Neutrophil (primary cell): Measurements from ENCODE around the gene PLEKHM3.

Experiments used
- H3K27ac ChIP-seq: fragments of 200-600 bp; sonication (generic); 2 replicates; pipeline ENCODE4 v1.5.1; 2016; ENCODE audit warnings: mild to moderate bottlenecking, moderate library complexity
- H3K27me3 ChIP-seq: fragments of 200-600 bp; sonication (generic); 2 replicates; pipeline ENCODE4 v1.6.0; 2016; ENCODE audit warnings: mild to moderate bottlenecking
- H3K36me3 ChIP-seq: fragments of 200-600 bp; sonication (generic); 2 replicates; pipeline ENCODE4 v1.5.1; 2017
- H3K4me1 ChIP-seq, 2 experiments: fragments of 200-600 bp in 1 of 2; sonication (generic) in 1 of 2; 1 replicate in 1 of 2; 2 replicates in 1 of 2; pipeline versions ENCODE4 v1.5.1 to v1.6.1; 2013 to 2016; ENCODE audit warnings: low read depth in 1 of 2, low read length in 1 of 2, mild to moderate bottlenecking in 1 of 2, moderate library complexity in 1 of 2; ENCODE audit not compliant: control insufficient read depth in 1 of 2, insufficient read depth in 1 of 2
- H3K4me3 ChIP-seq, 2 experiments: fragments of 200-600 bp in 1 of 2; sonication (generic) in 1 of 2; 1 replicate in 1 of 2; 2 replicates in 1 of 2; pipeline ENCODE4 v1.5.1; 2013 to 2016; ENCODE audit warnings: low read depth in 1 of 2, low read length in 1 of 2, mild to moderate bottlenecking in 1 of 2, moderate library complexity in 1 of 2
- H3K9me3 ChIP-seq: fragments of 200-600 bp; sonication (generic); 2 replicates; pipeline ENCODE4 v1.5.1; 2016
- TF ChIP-seq, protein P1 (sequence below): fragments of 200-600 bp; sonication (generic); IDR thresholded peaks from 2 replicates; pipeline ENCODE4 v1.5.1; 2016; ENCODE audit warnings: antibody characterized with exemption

PLEKHM3 gene

DNA sequence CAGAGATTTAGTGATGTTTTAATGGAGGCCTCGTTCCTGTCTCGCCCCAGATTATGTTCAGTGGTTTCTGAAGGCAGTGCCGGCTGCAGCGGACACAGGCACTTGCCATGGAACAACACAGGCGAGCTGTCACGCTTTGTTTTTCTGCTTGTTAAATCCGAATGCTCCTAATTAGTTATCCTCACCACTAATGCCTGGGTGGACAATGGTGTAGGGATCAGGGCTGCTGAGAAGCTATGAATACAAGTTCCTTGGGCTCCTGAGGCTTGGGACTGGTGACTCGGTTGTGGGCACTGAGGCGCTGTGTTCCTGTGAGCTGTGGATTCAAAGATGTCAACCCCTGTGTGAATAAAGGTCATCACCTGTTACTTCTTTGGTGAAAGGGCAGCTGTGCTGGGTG is 123.5 kb downstream of the PLEKHM3 start:
- Histone ChIP-seq H3K27me3 (no peaks in the 10 kb centered on the region), H3K27ac (no peak overlapping the region), H3K9me3 (no peaks in the 10 kb centered on the region), H3K36me3 (peaks cover 40% of the 10 kb centered on the region), H3K4me3 (no peak overlapping the region), H3K4me1 (no peaks in the 10 kb centered on the region)
- TF ChIP-seq, protein P1, sequence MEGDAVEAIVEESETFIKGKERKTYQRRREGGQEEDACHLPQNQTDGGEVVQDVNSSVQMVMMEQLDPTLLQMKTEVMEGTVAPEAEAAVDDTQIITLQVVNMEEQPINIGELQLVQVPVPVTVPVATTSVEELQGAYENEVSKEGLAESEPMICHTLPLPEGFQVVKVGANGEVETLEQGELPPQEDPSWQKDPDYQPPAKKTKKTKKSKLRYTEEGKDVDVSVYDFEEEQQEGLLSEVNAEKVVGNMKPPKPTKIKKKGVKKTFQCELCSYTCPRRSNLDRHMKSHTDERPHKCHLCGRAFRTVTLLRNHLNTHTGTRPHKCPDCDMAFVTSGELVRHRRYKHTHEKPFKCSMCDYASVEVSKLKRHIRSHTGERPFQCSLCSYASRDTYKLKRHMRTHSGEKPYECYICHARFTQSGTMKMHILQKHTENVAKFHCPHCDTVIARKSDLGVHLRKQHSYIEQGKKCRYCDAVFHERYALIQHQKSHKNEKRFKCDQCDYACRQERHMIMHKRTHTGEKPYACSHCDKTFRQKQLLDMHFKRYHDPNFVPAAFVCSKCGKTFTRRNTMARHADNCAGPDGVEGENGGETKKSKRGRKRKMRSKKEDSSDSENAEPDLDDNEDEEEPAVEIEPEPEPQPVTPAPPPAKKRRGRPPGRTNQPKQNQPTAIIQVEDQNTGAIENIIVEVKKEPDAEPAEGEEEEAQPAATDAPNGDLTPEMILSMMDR: no peak

GRCh38 chr2:207901401-207901800 is 123.9 kb downstream of the PLEKHM3 start:
- H3K27ac ChIP-seq: no peak overlapping the region
- TF ChIP-seq, protein P1: no peak
- H3K36me3 ChIP-seq: peaks cover 40% of the 10 kb centered on the region
- no peak overlapping the region for H3K4me3 ChIP-seq
- no peaks in the 10 kb centered on the region for H3K27me3 ChIP-seq
- no peaks in the 10 kb centered on the region for H3K9me3 ChIP-seq
- H3K4me1 ChIP-seq: no peaks in the 10 kb centered on the region

- no peaks in the 10 kb centered on the region for H3K4me1 ChIP-seq
- H3K9me3 ChIP-seq: no peaks in the 10 kb centered on the region
- no peak overlapping the region for H3K27ac ChIP-seq
Measured at GRCh38 chr2:207898354-207898695, 127.0 kb downstream of the PLEKHM3 start.

DNA sequence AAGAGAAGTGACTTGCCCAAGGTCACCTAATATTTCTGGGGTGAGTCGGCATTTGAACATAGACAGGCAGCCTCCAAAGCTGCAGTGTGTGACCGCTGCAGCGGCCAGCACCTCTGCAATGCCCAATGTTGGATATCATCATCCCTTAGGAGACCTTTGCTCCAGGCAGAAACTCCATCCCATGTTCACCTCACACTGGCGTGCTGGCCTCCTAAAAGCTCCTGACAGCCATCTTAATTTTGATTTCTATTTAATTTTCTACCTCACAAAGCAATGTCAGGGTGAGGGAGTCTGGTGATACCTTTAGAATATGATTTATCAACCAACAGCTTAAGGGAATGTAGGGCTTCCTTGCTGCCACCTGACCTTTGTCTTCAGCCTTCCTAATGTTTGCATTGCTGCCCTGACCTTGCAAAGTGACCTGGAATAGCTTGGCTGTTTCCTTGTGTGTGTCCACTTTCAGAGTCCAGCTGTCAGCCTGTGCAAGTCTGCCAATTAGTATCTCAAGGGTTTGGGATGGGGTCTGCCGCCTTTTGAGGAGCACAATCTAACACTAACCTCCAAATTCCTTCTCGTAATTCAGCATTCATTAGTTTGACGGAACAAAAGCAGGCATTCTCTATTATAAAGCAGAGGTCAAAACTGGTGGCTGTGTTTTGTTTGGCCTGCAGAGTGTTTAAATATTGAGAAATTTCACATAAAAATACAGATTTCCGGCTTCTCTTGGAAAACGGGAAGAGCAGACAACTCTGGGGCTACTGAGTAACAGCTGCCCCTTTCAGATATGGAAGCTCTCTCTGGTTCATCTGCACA is 127.6 kb downstream of the PLEKHM3 start:
- no peak overlapping the region for H3K27ac ChIP-seq
- H3K9me3 ChIP-seq: no peaks in the 10 kb centered on the region
- H3K27me3 ChIP-seq: no peaks in the 10 kb centered on the region
- peaks cover 35% of the 10 kb centered on the region for H3K36me3 ChIP-seq
- H3K4me3 ChIP-seq: no peak overlapping the region
- TF ChIP-seq, protein P1: no peak
- H3K4me1 ChIP-seq: no peaks in the 10 kb centered on the region

More at GRCh38 chr2:207898354-207898695, 127.0 kb downstream of the PLEKHM3 start:
- Histone ChIP-seq H3K4me3 (no peak overlapping the region), H3K27me3 (no peaks in the 10 kb centered on the region), H3K36me3 (peaks cover 35% of the 10 kb centered on the region)
- TF ChIP-seq, protein P1: no peak

- Histone ChIP-seq H3K9me3 (no peaks in the 10 kb centered on the region), H3K27me3 (no peaks in the 10 kb centered on the region), H3K4me3 (no peak overlapping the region), H3K36me3 (peaks cover 28% of the 10 kb centered on the region), H3K4me1 (no peaks in the 10 kb centered on the region), H3K27ac (no peak overlapping the region)
- TF ChIP-seq, protein P1: no peak
Measured at GRCh38 chr2:207896525-207897285, 128.6 kb downstream of the PLEKHM3 start.
